IMR-90 (cell line): ENCODE measurements around the gene ZFAND4. TPM values are rescaled to one million over a fixed set of nuclear protein-coding genes. Genes with fewer than 3 reads are reported as not detected.

Source experiments
- ATAC-seq: fragments of 200-7000 bp; cut with Tn5 transposase; 2 replicates; pipeline ENCODE4 v1.9.1; 2020; ENCODE audit warnings: low read depth, mild to moderate bottlenecking, moderate library complexity
- BruUV-seq: library from RNA; stranded (reverse); fragments of 400-500 nt; replicated peaks from 2 replicates; lab custom pipeline; 2021; lab: Mats Ljungman, UMichigan
- CTCF ChIA-PET: fragments of 300-600 bp; formaldehyde crosslinking; extraction: SDS; loops from one replicate; lab custom pipeline; 2021; ENCODE audit warnings: antibody characterized with exemption; lab: Yijun Ruan, JAX
- POLR2A ChIA-PET: fragments of 300-600 bp; sonication (Branson Sonifier 250); formaldehyde crosslinking; loops from one replicate; lab custom pipeline; 2022; ENCODE audit warnings: antibody characterized with exemption; ENCODE audit not compliant: unreplicated experiment; lab: Charles Lee
- DNase-seq: peaks from one replicate; pipeline ENCODE4 v3.0.0; 2013
- H2AFZ ChIP-seq: replicated peaks from 2 replicates; pipeline ENCODE3; 2013; ENCODE audit warnings: low read length, mild to moderate bottlenecking; ENCODE audit not compliant: poor library complexity
- H2AK5ac ChIP-seq: 2 replicates; pipeline ENCODE4 v1.6.1; 2013; ENCODE audit warnings: low read depth, low read length, inconsistent platforms
- H2AK9ac ChIP-seq: replicated peaks from 2 replicates; pipeline ENCODE3; 2013; ENCODE audit warnings: mild to moderate bottlenecking, low read depth, low read length, moderate library complexity; ENCODE audit not compliant: poor library complexity
- H2BK120ac ChIP-seq: 2 replicates; pipeline ENCODE4 v1.6.1; 2013; ENCODE audit warnings: low read depth, low read length, inconsistent platforms
- H2BK15ac ChIP-seq: 3 replicates; pipeline ENCODE4 v1.6.1; 2013; ENCODE audit warnings: low read depth, low read length, inconsistent platforms
- H2BK20ac ChIP-seq: 2 replicates; pipeline ENCODE4 v1.6.1; 2013; ENCODE audit warnings: low read depth, mild to moderate bottlenecking, inconsistent platforms, low read length, moderate library complexity
- H2BK5ac ChIP-seq: 2 replicates; pipeline ENCODE4 v1.6.1; 2013; ENCODE audit warnings: mild to moderate bottlenecking, low read depth, low read length, inconsistent platforms; ENCODE audit not compliant: poor library complexity, severe bottlenecking
- H3K14ac ChIP-seq: replicated peaks from 2 replicates; pipeline ENCODE4 v1.6.1; 2013; ENCODE audit warnings: low read depth, low read length, inconsistent platforms
- H3K18ac ChIP-seq: 2 replicates; pipeline ENCODE4 v1.6.1; 2013; ENCODE audit warnings: low read depth, low read length, control low read depth
- H3K23ac ChIP-seq: 2 replicates; pipeline ENCODE4 v1.6.1; 2013; ENCODE audit warnings: low read depth, low read length, inconsistent platforms
- H3K27ac ChIP-seq: 2 replicates; pipeline ENCODE4 v1.5.1; 2013; ENCODE audit warnings: mild to moderate bottlenecking, control low read depth, low read length; ENCODE audit not compliant: insufficient read depth
- H3K27me3 ChIP-seq: 2 replicates; pipeline ENCODE4 v1.6.1; 2013; ENCODE audit warnings: low read length; ENCODE audit not compliant: control insufficient read depth, insufficient read depth
- H3K36me3 ChIP-seq: 2 replicates; pipeline ENCODE4 v1.6.1; 2013; ENCODE audit warnings: low read length, mixed read lengths; ENCODE audit not compliant: control insufficient read depth, insufficient read depth
- H3K4ac ChIP-seq: 2 replicates; pipeline ENCODE4 v1.6.1; 2013; ENCODE audit warnings: low read depth, low read length, inconsistent platforms
- H3K4me1 ChIP-seq: 2 replicates; pipeline ENCODE4 v1.6.1; 2013; ENCODE audit warnings: low read length, mixed read lengths; ENCODE audit not compliant: control insufficient read depth, insufficient read depth
- H3K4me2 ChIP-seq: 2 replicates; pipeline ENCODE4 v1.6.1; 2013; ENCODE audit warnings: low read depth, mild to moderate bottlenecking, control low read depth, low read length, moderate library complexity
- H3K4me3 ChIP-seq: 2 replicates; pipeline ENCODE4 v1.5.1; 2013; ENCODE audit warnings: low read depth, mild to moderate bottlenecking, control low read depth, low read length, moderate library complexity; ENCODE audit not compliant: insufficient read depth
- H3K56ac ChIP-seq: 2 replicates; pipeline ENCODE4 v1.6.1; 2013; ENCODE audit warnings: low read length, inconsistent platforms; ENCODE audit not compliant: insufficient read depth; ENCODE audit errors: extremely low read depth
- H3K79me1 ChIP-seq, 2 experiments: 2 replicates each; pipeline ENCODE4 v1.6.1; 2013; ENCODE audit warnings: low read length in 2 of 2, inconsistent platforms in 1 of 2, low read depth in 1 of 2
- H3K9ac ChIP-seq: 2 replicates; pipeline ENCODE4 v1.6.1; 2013; ENCODE audit warnings: low read depth, low read length, control low read depth
- H3K9me1 ChIP-seq: 2 replicates; pipeline ENCODE4 v1.6.1; 2013; ENCODE audit warnings: low read length, inconsistent platforms; ENCODE audit not compliant: insufficient read depth
- H3K9me3 ChIP-seq: 2 replicates; pipeline ENCODE4 v1.6.1; 2013; ENCODE audit warnings: low read length; ENCODE audit not compliant: control insufficient read depth, insufficient read depth
- H4K20me1 ChIP-seq: 2 replicates; pipeline ENCODE4 v1.6.1; 2013; ENCODE audit warnings: low read length, inconsistent platforms; ENCODE audit not compliant: insufficient read depth
- H4K5ac ChIP-seq: 2 replicates; pipeline ENCODE4 v1.6.1; 2013; ENCODE audit warnings: mild to moderate bottlenecking, low read depth, low read length, control low read depth
- H4K8ac ChIP-seq, 2 experiments: 2 replicates each; pipeline ENCODE4 v1.6.1; 2013; ENCODE audit warnings: low read depth in 2 of 2, low read length in 2 of 2, control low read depth in 1 of 2, inconsistent platforms in 1 of 2
- H4K91ac ChIP-seq: 2 replicates; pipeline ENCODE4 v1.6.1; 2013; ENCODE audit warnings: low read depth, low read length, inconsistent platforms; ENCODE audit not compliant: insufficient read depth
- CHD1 ChIP-seq: IDR thresholded peaks from 2 replicates; pipeline ENCODE4 v1.6.1; 2012; ENCODE audit warnings: low read depth, low read length, improper control_type of control experiment
- CTCF ChIP-seq: conservative IDR thresholded peaks from 2 replicates; pipeline ENCODE4 v1.5.1; 2012; ENCODE audit warnings: mild to moderate bottlenecking, low read depth, low read length, improper control_type of control experiment
- ELK1 ChIP-seq: fragments of 150-350 bp; IDR thresholded peaks from 2 replicates; pipeline ENCODE4 v1.6.1; 2016; ENCODE audit warnings: low read depth, mild to moderate bottlenecking, low read length, moderate library complexity, borderline replicate concordance
- FOS ChIP-seq: fragments of 150-350 bp; IDR thresholded peaks from 2 replicates; pipeline ENCODE4 v1.6.1; 2016; ENCODE audit warnings: low read depth, low read length
- MAFK ChIP-seq: IDR thresholded peaks from 2 replicates; pipeline ENCODE4 v1.6.1; 2012; ENCODE audit warnings: low read depth, low read length, improper control_type of control experiment
- MXI1 ChIP-seq: IDR thresholded peaks from 2 replicates; pipeline ENCODE4 v1.6.1; 2012; ENCODE audit warnings: low read depth, mild to moderate bottlenecking, low read length, moderate library complexity, borderline replicate concordance
- NFE2L2 ChIP-seq: fragments of 150-350 bp; IDR thresholded peaks from 2 replicates; pipeline ENCODE4 v1.6.1; 2016; ENCODE audit warnings: low read depth, mild to moderate bottlenecking, low read length
- RCOR1 ChIP-seq: IDR thresholded peaks from 2 replicates; pipeline ENCODE4 v1.6.1; 2012; ENCODE audit warnings: mild to moderate bottlenecking, low read length, improper control_type of control experiment; ENCODE audit not compliant: insufficient replicate concordance
- SMC3 ChIP-seq: fragments of 150-350 bp; IDR thresholded peaks from 2 replicates; pipeline ENCODE4 v1.6.1; 2016; ENCODE audit warnings: low read depth, mild to moderate bottlenecking, antibody characterized with exemption, low read length, moderate library complexity
- WGBS, 2 experiments: methylation state at CpG; one replicate each; pipeline versions ENCODE4 v1.1.5 to v1.1.7; 2013; ENCODE audit warnings: missing lambda C conversion rate in 2 of 2; ENCODE audit not compliant: insufficient read length in 1 of 2; ENCODE audit errors: extremely low coverage in 2 of 2; 5-methylcytosine and 5-hydroxymethylcytosine counted together
- dilution Hi-C: fragments of 300-500 bp; cut with HindIII; formaldehyde crosslinking; loops from one replicate; pipeline ENCODE4 v1.14.3; 2018; ENCODE audit warnings: low sequenced_read_pairs; ENCODE audit not compliant: unreplicated experiment
- in situ Hi-C: fragments of 300-500 bp; cut with MboI; formaldehyde crosslinking; loops from 3 replicates; pipeline ENCODE4 v1.14.3; 2019; ENCODE audit warnings: low sequenced_read_pairs, inconsistent platforms, mixed read lengths
- intact Hi-C: fragments of 100-400 bp; cut with micrococcal nuclease; formaldehyde crosslinking; loops from 2 replicates; pipeline ENCODE4 v1.10.0; 2022
- polyA plus RNA-seq, 3 experiments: library from polyadenylated mRNA; depleted of rRNA; stranded (reverse); fragments of >200 nt; gene quantifications; 2 replicates each; pipeline ENCODE4 v1.2.3, GENCODE V29; 2012; ENCODE audit warnings: low replicate concordance in 1 of 3
- total RNA-seq: library from RNA; depleted of rRNA; stranded (reverse); fragments of >200 nt; gene quantifications from 2 replicates; pipeline ENCODE4 v1.2.3, GENCODE V29; 2012

ZFAND4 gene
- total and polyA plus RNA-seq, 2 of the 4 experiments (the other 2 are of a cell fraction), result 2.0 to 3.4 TPM

GRCh38 chr10:45586028-45586824 is 86.3 kb downstream of the ZFAND4 start:
- no peaks in the 10 kb centered on the region for H3K4me1 ChIP-seq
- no CpG with 5 or more reads among the region's 3 CpGs for WGBS, 2 experiments
- no peak overlapping the region for H3K56ac ChIP-seq
- H3K27ac ChIP-seq, result no peak overlapping the region
- no peak overlapping the region for H2BK15ac ChIP-seq
- no peaks in the 10 kb centered on the region for H3K9me1 ChIP-seq
- no peak overlapping the region for H3K18ac ChIP-seq
- no peak overlapping the region for H2BK5ac ChIP-seq
- TF ChIP-seq RCOR1, result no peak
- TF ChIP-seq CHD1, result no peak
- no peak for TF ChIP-seq ELK1
- no peak for TF ChIP-seq MAFK
- TF ChIP-seq SMC3, result no peak
- TF ChIP-seq CTCF, result no peak
- no peak for TF ChIP-seq FOS
- no peak for TF ChIP-seq MXI1
- TF ChIP-seq NFE2L2, result no peak
- no peak overlapping the region for H4K8ac ChIP-seq
- H3K14ac ChIP-seq, result no peak overlapping the region
- ChIA-PET POLR2A (no interaction called here), CTCF (interaction anchor here (0.8 kb wide), 1 partner anchor 10 kb away, joined by 3 read pairs; no protein-coding TSS in a partner anchor)
- intact Hi-C loops (no loop called here), in situ Hi-C loops (no loop called here), dilution Hi-C loops (no loop called here)
- no peak overlapping the region for H2AK5ac ChIP-seq
- DNase-seq (no peak), ATAC-seq (no peak)
- no peak overlapping the region for H3K9ac ChIP-seq
- H4K20me1 ChIP-seq, result peaks cover 5% of the 10 kb centered on the region; the same call in 1 of the 2 replicates
- H4K5ac ChIP-seq, result no peak overlapping the region
- H3K27me3 ChIP-seq, result no peaks in the 10 kb centered on the region
- H2BK20ac ChIP-seq, result no peak overlapping the region
- no peak overlapping the region for H2BK120ac ChIP-seq
- no peaks in the 10 kb centered on the region for H3K9me3 ChIP-seq
- no peak overlapping the region for H3K4ac ChIP-seq
- H3K79me1 ChIP-seq, result peaks cover 0 to 6% of the 10 kb centered on the region in 2 experiments; a peak in 2 of 4 replicates
- H4K91ac ChIP-seq, result no peak overlapping the region
- H2AK9ac ChIP-seq, result no peak overlapping the region
- BruUV-seq, result no TSS peak
- H3K23ac ChIP-seq, result no peak overlapping the region
- no peak overlapping the region for H3K4me3 ChIP-seq
- no peaks in the 10 kb centered on the region for H3K36me3 ChIP-seq
- H2AFZ ChIP-seq, result no peak overlapping the region
- no peak overlapping the region for H3K4me2 ChIP-seq
